ENCODE data around the gene UBR4.
A peak's percentile ranks its signal among the peaks of the same experiment; 100 is the strongest.
"Not testable (repeated sequence)": the region's sequence is repeated elsewhere in the genome, so short reads cannot be mapped to it uniquely, and the experiment has no call there.

The UBR4 gene

DNA sequence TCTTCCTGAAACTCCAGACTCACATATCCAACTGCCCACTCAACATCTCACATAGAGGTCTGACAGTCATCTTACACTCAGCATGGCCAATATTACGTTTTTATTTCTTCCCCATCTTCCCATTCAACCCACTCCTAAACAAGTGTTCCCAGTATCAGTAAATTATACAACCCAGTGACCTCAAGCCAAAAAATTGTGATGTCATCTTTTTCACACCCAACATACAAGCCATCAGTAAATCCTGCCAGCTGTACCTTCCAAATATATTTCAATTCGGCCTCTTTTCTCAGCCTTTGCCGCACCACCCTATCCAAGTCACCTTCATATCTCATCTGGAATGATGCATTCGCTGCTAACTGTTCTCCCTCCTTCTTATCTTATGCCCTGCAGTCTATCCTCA lies 19.6 kb downstream of the UBR4 start:
- no peak for DNase-seq (ENCODE audit: low read depth)

DNA sequence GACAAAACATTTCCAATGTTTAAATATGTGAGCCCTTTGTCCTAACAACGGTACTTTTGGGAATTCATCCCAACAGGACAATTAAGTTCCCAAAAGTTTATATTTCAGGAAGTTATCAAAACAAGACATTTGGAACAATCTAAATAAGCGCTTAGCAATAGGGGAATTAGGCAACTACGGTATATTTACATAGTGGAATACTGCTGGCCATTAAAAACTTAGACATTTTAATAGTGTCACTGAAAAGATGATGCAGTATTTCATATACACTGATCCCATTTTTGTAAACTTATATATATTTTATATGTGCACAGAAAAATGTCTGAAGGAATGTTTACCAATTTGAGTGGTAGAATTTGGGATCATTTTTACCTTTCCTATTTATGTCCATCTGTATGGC lies 20.8 kb downstream of the UBR4 start:
- DNase-seq (ENCODE audit: low read depth) = no peak

DNA sequence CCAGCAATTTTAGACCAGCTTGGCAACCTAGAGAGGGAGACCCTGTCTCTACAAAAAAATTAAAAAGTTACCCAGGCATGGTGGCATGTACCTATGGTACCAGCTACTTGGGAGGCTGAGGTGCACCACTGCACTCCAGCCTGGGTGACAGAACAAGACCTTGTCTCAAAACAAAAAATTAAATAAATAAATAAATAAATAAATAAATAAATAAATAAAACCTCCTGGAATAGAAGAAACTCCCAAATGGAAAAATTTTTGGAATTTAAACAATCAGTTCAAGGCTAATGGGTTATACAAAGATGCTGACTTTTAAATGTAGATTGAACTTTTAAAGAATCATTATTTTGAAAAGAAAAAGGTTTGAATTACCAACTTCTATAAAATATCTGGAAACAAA lies 22.2 kb downstream of the UBR4 start:
- DNase-seq (ENCODE audit: low read depth) = no peak

DNA sequence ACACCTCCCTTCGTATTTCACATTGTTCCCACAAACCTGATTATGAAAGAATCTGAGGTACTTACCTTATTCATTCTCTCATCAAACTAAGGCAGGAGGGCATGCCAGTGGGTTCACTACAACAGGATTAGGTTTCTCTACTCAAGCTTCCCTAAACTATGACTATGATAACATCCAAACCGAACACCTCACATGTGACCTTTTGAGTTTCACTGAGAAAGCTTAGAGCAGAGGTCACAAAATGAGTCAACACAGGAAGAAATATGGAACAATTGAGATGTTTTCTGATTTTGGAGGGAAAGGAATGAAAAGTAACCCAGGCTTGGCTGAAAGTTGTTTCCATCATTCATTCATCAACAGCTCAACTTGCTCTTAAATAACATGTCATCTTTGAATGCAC lies 24.1 kb downstream of the UBR4 start:
- DNase-seq (ENCODE audit: low read depth) = no peak

DNA sequence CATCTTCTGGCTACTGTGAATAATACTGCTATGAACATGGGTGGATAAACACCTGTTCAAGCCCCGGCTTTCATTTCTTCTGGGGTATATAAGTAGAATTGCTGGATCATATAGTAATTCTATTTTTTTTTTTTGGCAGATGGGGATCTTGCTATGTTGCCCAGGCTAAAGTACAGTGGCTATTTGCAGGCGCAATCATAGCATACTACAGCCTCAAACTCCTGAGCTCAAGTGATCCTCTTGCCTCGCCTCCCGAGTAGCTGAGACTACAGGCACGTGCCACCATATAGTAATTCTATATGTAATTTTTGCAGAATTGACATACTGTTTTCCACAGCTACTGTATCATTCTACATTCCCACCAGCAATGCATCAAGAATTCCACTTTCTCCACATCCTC lies 27.8 kb downstream of the UBR4 start:
- DNase-seq (ENCODE audit: low read depth) = no peak

DNA sequence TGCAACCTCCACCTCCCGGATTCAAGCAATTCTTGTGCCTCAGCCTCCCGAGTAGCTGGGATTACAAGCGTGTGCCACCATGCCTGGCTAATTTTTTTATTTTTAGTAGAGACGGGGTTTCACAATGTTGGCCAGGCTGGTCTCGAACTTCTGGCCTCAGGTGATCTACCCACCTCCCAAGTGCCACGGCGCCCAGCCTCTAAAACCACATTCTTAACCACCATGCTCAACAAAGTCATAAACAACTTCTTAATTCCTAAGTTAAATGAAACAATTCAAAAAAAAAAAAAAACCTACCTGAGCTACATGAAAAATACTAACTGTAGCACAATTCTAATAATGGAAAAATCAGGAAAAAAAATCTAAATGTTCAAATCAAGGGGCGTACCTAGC lies 29.8 kb downstream of the UBR4 start:
- not testable (repeated sequence) for DNase-seq (ENCODE audit: low read depth)

DNA sequence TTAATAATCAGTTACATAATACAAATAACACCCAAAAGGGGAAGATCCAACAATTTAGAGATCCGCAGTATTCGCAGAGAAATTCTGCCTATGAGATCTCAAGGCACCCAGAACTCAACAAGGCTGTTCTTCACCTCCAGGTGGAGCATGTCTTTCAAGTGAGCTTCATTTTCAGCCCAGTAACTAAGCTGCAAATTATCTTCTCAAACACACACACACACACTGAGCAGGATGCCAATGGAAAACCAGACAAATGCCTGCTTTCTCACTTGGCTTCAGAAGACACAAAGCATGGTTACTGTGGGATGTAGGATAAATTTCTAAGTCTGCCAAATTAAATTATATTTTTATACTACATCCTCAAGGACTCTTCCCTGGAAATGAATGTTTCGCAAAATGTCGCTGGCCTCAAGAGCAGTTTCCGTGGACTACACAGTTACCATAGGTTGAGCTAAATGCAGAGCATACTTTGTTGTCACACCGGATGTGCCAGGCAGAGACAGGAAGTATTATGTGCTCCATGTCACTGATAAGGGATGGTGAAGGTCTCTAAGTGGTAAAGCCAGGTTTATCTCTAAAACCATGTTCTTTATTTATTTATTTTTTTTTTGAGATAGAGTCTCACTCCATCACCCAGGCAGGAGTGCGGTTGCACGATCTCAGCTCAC lies 30.3 kb downstream of the UBR4 start:
- DNase-seq (ENCODE audit: low read depth) = peak; percentile 97

DNA sequence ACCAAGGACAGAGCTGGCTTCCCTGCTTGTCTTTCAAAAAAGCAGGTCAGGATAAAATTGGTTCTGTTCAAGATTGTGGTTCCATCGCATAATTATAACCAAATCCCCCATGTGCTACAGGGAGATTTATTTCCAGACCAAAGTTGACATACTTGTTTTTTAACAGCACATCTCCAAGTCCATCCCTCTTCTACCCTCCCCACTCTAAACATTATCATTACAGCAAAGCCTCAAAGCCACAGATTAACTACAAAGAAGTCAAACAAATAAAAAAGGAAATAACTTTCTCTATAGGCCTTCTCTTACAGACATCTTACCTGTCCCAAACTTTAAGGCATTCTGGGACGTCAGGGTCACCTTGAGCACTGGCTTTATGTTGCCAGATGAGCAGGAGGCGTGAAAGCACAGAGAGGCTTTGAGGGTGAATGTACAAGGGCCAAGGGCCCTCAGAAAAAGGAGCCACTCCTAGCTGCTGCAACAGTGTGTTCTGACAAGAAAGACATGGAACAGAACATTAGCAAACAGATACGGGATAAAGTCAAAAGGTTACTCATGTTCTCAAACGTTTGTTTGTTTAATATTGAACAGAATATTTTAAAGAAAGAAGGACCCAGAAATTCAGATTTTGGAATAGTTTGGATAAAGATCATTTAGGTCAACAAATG lies 31.2 kb downstream of the UBR4 start:
- no peak for DNase-seq (ENCODE audit: low read depth)

DNA sequence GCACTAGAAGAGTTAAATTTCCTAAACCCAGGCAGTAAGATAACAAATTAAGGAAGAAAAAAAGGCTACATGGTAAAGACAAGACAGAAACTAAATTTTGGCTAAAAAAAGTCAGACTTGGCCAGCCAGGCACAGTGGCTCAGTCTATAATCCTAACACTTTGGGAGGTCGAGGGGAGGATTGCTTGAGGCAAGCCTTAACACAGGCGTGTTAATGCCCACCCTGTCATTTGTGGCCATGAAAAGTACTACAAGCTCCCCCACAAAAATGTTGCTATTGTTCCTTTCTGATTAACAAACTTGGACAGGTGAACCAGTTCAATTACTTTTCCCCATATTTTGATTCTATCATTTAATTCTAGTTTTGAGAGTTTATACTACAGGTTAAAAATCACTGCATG lies 32.3 kb downstream of the UBR4 start:
- no peak for DNase-seq (ENCODE audit: low read depth)

DNA sequence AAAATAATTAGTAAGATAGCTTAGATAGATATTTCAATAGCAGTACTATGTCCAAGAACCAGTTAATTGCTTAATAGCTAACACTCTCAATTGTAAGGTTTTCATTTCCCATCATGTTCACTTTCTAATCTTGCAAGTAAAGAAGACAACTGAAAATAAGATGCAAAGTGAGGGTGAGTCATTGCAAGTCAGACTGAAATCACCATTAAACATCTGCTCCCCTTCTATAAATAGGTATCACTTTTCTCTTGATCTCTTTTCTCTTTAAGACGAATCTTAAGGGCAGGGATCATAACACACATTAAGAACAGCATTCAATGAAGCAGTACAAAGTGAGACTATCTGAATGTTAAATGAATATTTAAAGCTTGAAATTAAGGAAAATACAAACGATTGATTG lies 40.4 kb downstream of the UBR4 start:
- no peak for DNase-seq (ENCODE audit: low read depth)

DNA sequence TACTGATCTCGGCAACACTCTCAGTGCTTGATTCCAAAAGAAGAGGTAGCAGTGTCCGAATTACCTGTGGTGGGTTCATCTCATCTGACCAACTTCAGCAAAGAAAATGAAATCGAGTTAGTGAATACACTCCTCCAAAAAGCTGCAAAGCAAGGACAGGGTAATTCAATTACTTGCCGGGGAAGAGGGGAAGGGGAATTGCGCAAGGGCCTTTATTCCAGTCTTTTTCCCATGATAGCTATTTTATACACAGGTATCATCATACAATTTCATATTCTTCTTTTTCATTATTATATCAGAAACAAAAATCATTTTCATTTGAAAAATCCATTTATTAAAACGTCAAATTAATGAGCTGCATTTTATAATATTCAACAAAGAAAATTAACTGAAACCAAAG lies 42.9 kb downstream of the UBR4 start:
- DNase-seq (ENCODE audit: low read depth) = no peak

DNA sequence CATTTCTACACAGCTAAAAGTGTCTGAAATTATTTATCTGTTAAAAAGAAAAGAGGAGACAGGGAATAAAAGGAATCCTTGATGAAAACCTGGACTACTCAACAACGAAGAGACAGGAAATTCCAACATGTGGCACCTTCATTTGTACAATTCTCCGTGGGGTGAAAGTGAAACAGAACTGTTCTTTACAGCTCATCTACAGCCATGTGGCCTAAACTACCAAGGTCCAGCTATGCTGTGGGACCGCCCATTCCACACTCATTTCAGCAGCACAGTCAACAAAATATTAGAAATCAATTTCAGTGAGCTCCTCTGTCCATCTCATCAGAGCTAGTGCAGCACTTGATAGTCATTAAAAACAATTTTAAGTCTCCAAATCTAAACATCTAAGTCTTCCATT lies 44.0 kb downstream of the UBR4 start:
- no peak for DNase-seq (ENCODE audit: low read depth)

DNA sequence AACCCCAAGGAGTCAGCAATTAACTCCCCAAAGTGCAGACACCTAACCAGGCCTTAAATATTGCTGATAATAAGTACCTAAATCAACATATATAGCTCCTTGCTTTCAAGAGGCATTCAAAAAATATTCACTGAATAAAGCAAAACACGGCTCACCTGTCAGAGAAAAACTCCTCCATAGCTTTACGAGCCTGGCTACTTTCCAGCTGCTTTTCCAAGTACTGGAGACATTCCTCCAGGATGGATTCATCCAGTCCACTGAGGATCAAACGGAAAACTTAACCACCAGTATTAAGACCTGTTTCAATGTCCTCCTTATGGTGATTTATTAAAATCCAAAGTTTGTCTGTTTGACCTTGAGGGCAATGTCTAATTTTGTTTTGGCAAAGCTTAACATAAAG lies 44.6 kb downstream of the UBR4 start:
- no peak for DNase-seq (ENCODE audit: low read depth)

DNA sequence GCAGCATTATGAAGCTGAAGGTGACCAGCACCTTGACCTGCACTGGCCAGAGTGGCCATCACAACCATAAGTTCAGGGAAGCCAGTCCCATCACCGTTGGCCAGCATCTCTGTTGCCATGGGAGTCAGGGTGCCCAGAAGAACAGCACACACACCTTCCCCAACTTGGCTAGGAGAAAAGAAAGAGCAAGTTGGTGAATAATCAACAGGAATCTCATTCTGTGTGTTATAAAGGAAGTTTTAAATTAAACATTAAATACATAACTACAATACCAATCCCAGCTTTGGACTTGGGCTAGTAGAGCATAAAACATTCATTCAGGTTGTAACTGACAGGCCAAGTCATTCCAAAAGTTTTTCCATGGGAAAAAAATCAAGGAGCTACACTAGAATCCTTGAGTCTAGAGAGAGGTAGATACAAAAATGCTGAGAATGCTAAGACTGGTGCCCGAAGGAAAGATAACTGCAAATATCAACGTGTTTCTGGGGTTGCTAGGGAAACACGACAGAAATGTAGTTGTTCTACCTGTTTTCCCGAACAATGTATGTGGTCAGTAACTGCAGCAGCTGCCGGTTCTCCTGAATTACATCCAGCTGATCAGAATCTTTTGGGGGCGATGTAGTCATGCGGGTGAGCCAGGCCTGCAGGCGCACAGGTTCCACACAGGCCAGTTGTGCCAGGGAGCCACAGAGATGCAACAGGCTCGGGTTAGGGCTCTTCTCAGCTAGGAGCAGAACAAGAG lies 45.6 kb downstream of the UBR4 start:
- DNase-seq (ENCODE audit: low read depth) = no peak

DNA sequence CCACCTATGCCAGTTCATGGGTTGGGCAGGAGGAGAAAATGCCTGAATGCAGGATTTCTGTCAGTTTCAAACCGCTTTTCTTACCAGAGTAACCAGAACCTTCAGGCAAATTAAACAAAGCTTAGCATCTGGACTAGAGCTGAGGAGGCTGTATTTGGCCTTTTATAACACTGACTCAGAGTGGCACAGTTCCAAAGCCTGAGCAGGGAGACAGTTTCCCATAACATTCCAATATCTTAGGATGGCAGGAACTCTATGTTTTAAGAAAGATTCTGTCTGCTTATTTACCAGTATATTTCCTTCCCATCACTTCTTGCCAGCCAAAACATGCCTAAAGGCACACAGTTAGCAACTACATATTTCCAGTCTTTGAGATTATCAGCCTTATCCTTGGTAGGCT lies 46.8 kb downstream of the UBR4 start:
- DNase-seq (ENCODE audit: low read depth) = no peak

DNA sequence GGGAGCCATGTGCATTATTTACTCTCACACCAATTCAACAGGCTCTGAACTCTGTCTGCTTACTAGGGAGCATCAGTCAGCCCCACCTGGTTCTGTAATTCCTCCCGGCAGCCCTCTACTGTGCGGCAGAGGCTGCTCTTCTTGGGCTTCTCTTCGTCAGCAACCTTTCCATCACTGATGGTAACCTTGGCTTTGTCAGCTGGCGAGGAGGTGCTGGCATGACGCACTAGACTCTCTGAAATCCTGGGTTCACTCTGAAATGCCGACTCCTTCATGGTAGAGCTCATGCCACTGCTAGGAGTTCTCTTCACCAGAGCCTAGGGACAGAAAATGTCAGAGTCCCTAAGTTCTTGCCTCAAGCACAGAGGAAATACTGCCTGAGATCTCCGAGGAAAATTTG lies 49.2 kb downstream of the UBR4 start:
- DNase-seq (ENCODE audit: low read depth) = no peak

DNA sequence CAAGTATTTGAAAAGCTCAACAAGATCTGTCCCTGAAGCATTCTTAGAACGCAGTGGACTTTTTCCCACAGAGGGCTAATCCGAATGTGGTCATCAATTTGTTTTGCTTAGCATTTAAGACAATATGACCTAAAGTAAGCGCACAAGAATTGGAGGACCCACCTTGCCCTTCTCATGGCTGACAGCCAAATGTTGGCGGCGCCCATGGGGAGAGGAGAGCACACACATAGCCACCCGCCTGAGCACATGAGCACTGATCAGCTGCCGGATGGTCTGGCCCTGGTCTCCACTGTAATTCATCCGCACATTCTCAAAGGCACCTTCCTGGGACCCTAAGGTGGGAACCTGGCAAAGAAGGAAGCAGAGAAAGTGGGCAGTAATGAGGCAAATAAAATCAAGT lies 52.4 kb downstream of the UBR4 start:
- no peak for DNase-seq (ENCODE audit: low read depth)

DNA sequence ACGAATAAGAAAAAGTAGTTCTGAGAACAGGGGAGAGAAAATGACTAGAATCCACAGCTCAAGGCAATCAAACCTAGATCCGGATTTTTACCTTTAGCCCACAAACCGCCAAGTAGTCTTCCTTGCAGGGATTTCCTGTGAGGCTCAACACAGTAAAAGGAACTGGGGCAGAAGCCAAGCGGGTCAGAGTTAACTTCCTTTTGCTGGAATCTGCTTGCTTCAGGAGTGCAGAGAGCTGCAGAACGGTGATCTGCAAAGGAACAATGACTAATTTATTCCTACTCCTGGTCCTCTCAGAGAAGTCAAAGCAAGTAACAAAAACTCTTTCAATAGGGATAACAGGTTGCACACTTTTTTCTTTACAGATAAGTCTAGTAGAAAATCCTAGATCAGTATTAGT lies 53.4 kb downstream of the UBR4 start:
- no peak for DNase-seq (ENCODE audit: low read depth)

DNA sequence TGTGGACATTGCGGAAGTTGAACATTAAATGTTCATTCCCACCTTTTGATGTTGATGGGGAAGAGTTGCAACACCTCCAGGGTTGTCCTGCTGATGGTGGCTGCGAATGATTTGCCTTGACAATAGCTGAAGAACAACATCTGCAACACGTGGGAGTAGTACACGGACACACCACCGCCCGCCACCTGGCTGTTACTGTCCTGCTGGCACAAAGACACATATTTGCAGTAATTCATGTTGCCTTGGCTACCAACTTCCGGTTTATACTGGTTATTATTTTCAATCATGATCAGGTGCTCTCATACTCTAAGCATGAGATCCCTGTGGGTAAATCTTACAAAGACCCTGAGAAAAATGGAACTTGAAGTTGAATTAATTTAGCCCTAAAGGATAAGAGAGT lies 55.2 kb downstream of the UBR4 start:
- DNase-seq (ENCODE audit: low read depth) = no peak

DNA sequence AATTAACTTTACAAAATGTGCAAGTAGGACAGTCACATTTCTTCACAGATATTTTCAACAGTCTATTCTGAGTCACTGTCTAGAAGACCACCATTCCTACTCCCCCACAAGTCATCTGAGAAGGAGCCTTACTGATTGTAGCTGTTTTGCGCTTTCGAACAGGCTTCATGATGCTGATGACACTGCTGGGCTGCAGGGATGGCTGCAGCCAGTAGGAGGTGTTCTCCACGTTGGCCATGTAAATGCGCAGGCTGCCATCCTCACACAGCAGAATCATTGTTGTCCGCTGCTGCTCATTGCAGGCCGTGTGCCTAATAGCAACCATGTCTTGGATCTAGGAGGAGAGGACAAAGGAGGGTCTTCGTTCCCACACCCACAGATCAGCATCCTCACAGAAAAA lies 56.9 kb downstream of the UBR4 start:
- DNase-seq (ENCODE audit: low read depth) = no peak

DNA sequence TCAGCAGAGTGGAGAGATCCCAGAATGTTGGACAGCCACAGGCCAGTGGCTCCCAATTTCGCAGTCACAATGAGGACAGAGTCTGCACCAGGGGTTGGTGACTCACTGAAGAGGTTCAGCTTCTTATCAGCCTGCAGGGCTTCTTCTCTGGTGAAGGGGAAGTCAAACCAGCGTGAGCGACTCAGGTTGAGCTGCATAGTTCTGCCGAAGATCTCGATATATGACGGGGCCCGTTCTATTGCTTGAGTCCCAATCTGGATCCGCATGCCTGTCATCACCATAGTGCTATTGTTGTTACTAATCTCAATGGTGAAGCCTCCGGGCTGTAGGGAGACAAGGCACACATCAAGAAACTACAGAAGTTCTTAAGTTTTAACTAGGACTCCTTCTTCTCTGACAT lies 58.5 kb downstream of the UBR4 start:
- no peak for DNase-seq (ENCODE audit: low read depth)

DNA sequence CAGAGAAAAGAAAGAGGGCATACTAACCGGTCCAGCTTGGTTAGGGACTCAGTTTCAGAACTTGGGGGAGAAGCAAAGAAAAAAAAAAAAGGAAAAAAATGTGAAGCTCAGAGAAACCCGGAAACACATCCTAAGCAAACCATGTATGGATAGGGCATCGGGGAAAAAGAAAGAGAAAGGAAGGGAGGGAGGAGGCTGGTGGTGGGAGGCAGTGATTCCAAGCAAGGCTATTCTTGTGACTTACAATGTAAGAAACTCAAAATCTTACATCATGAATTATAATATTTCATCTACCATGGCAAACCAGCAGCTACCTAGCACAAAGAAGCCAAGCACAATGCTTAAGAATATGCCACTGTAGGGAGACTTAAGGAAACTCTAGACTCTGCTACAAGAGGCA lies 60.3 kb downstream of the UBR4 start:
- no peak for DNase-seq (ENCODE audit: low read depth)

DNA sequence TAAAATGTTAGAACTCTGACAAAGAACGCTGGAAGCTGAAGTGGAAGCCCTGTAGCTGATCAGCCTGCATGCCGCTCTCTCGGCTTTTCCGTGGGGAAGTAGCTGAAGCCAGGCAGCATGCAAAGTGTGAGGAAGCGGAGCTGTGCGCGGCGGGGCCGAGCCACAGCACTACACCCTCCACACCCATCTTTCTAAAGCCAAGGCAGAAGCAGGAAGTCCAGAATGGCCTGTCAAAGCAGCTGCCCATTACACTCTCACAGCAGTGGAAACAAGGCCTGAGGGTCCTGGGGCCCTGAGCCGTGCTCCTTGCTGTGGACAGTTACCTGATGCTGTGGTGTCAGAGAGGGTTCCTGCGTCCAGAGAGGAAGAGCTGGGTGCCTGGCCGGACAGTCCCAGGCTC lies 69.6 kb downstream of the UBR4 start:
- no peak for DNase-seq (ENCODE audit: low read depth)

DNA sequence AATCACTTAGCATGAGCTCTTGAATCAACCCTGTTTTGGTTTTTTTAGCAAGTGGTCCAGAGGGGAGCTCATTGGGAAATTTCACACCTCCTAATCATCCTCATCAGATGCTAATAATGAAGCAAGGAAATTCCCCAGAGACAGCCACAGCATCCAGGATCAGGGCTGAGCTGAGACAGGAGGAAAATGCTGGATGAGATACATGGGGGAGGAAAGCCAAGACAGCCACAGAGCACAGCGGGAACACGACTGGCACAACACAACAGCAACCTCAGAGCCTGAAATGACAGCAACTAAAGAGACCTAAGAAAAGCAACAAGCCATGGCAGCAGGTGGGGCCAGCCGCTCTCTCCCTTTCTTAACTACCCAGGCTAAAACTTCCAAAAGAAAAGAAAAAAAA lies 70.4 kb downstream of the UBR4 start:
- DNase-seq (ENCODE audit: low read depth) = no peak

Data from CMK (cell line).